ENCODE measurements around the gene PLXNC1. TPM values are rescaled to one million over a fixed set of nuclear protein-coding genes. Genes with fewer than 3 reads are reported as not detected.

The PLXNC1 gene
- total and polyA plus RNA-seq, 2 of the 8 experiments (the other 6 are each of a cell fraction or from before 2014, with no cell fraction given), result 0.83 to 2.0 TPM

DNA sequence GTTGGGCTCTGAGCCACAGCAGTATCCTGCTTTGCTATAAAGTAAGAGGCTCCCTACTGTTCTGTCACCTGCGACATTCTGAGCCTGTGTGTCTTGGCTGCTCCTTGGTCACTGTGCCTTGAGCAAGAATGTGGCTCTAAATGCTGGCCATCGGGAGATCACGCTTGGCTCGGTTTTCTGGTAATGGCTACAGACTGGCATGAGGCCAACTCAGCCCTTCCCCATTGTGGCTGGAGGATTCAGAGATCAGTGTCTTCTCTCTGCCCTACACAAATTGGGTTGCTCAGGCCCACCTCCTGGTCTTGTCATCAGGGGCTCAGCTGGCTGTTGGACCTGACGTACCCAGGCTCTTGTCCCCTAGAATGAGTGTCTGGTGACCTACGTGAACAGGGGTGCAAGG, 94.5 kb downstream of the PLXNC1 start:
- H3K4ac ChIP-seq (replicated peaks; ENCODE audit: insufficient read length, low read depth, low read length), result no peak overlapping the region
- H2AK5ac ChIP-seq (ENCODE audit: low read depth, low read length), result no peak overlapping the region
- no peak overlapping the region for H2BK15ac ChIP-seq (ENCODE audit: low read length)
- no peak overlapping the region for H3K14ac ChIP-seq (ENCODE audit: insufficient read length)
- H3K23ac ChIP-seq (ENCODE audit: insufficient read length), result no peak overlapping the region
- no peak overlapping the region for H3K18ac ChIP-seq (ENCODE audit: extremely low read depth, low read length)
- no peaks in the 10 kb centered on the region for H3K9me3 ChIP-seq (ENCODE audit: insufficient read depth in 2 of 2, low read depth in 1 of 2, low read length in 1 of 2)
- no peaks in the 10 kb centered on the region; a peak in 1 of 4 replicates for H3K79me2 ChIP-seq (ENCODE audit: control insufficient read depth in 1 of 2, insufficient read depth in 2 of 2, low read length in 2 of 2)
- H3K4me2 ChIP-seq (ENCODE audit: insufficient read depth in 1 of 2, low read depth in 2 of 2, low read length in 2 of 2), result no peak overlapping the region
- no peaks in the 10 kb centered on the region for H3K23me2 ChIP-seq (ENCODE audit: low read depth, low read length)
- no peaks in the 10 kb centered on the region for H3K79me1 ChIP-seq (ENCODE audit: low read depth, low read length)
- peaks cover 0 to 14% (median 5%) of the 10 kb centered on the region in 4 experiments; a peak in 5 of 7 replicates for H3K4me1 ChIP-seq (replicated peaks in 1 of 4; ENCODE audit: control insufficient read depth in 3 of 4, insufficient read depth in 4 of 4, low read length in 3 of 4)
- H3K56ac ChIP-seq (replicated peaks; ENCODE audit: insufficient read length, low read depth, low read length), result no peak overlapping the region
- no peak overlapping the region for H2BK12ac ChIP-seq (ENCODE audit: low read depth, low read length)
- TF ChIP-seq TAF7 (optimal IDR thresholded peaks at IDR 0.05; ENCODE audit: borderline replicate concordance, low read depth, low read length) (no peak), GTF2F1 (IDR thresholded peaks at IDR 0.05; ENCODE audit: borderline replicate concordance, low read depth, low read length) (no peak), TEAD4 (IDR thresholded peaks at IDR 0.05; ENCODE audit: low read depth, low read length) (no peak)
- TF ChIP-seq, protein P1, sequence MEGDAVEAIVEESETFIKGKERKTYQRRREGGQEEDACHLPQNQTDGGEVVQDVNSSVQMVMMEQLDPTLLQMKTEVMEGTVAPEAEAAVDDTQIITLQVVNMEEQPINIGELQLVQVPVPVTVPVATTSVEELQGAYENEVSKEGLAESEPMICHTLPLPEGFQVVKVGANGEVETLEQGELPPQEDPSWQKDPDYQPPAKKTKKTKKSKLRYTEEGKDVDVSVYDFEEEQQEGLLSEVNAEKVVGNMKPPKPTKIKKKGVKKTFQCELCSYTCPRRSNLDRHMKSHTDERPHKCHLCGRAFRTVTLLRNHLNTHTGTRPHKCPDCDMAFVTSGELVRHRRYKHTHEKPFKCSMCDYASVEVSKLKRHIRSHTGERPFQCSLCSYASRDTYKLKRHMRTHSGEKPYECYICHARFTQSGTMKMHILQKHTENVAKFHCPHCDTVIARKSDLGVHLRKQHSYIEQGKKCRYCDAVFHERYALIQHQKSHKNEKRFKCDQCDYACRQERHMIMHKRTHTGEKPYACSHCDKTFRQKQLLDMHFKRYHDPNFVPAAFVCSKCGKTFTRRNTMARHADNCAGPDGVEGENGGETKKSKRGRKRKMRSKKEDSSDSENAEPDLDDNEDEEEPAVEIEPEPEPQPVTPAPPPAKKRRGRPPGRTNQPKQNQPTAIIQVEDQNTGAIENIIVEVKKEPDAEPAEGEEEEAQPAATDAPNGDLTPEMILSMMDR (IDR thresholded peaks at IDR 0.05; ENCODE audit: control extremely low read depth in 1 of 3, insufficient read depth in 1 of 3, low read depth in 1 of 3, low read length in 3 of 3), result no peak
- no peaks in the 10 kb centered on the region for H4K20me1 ChIP-seq (replicated peaks in 1 of 2; ENCODE audit: control insufficient read depth in 1 of 2, insufficient read depth in 2 of 2, low read length in 2 of 2)
- no peak overlapping the region for H3K4me3 ChIP-seq (ENCODE audit: extremely low read depth in 1 of 4, insufficient read depth in 2 of 4, low read depth in 3 of 4, low read length in 4 of 4)
- no peaks in the 10 kb centered on the region for H3K36me3 ChIP-seq (ENCODE audit: control insufficient read depth in 2 of 4, insufficient read depth in 4 of 4, low read length in 3 of 4)
- no peak overlapping the region for H4K5ac ChIP-seq (ENCODE audit: insufficient read length, low read depth, low read length)
- H2AFZ ChIP-seq (ENCODE audit: low read length), result no peak overlapping the region
- POLR2A ChIA-PET (ENCODE audit: partially characterized antibody), result no interaction called here
- H3K9ac ChIP-seq (replicated peaks in 1 of 4; ENCODE audit: extremely low read depth in 1 of 4, low read depth in 3 of 4, low read length in 3 of 4), result no peak overlapping the region
- WGBS, 2 experiments (ENCODE audit: extremely low coverage in 1 of 2, insufficient coverage in 1 of 2, insufficient read length in 1 of 2, insufficient replicate concordance in 2 of 2, low coverage in 1 of 2, low lambda C conversion rate in 2 of 2, missing lambda C conversion rate in 1 of 2), result 91% methylated on average over 6 of the region's 6 CpGs; no CpG with 5 or more reads in 1 of the 2 experiments
- CTCF ChIA-PET (ENCODE audit: partially characterized antibody), result no interaction called here
- H2BK5ac ChIP-seq (ENCODE audit: low read depth, low read length), result no peak overlapping the region
- H3K27me3 ChIP-seq (replicated peaks in 1 of 4; ENCODE audit: control insufficient read depth in 3 of 4, extremely low read depth in 1 of 4, insufficient read depth in 3 of 4, low read length in 3 of 4), result no peaks in the 10 kb centered on the region; a peak in 1 of 7 replicates
- no peak overlapping the region for H2BK120ac ChIP-seq (replicated peaks; ENCODE audit: low read depth, low read length)
- no peak overlapping the region for H2BK20ac ChIP-seq (ENCODE audit: low read length)
- FAIRE-seq (no peak), DNase-seq (ENCODE audit: low read depth in 1 of 2, low spot score in 2 of 2) (no peak)
- no peak overlapping the region for H4K91ac ChIP-seq (replicated peaks; ENCODE audit: insufficient read length, low read length)
- H4K8ac ChIP-seq (ENCODE audit: extremely low read depth, insufficient read depth, low read length), result no peak overlapping the region
- H3K27ac ChIP-seq (ENCODE audit: low read depth, low read length), result no peak overlapping the region
